NCI-H345 treated with DMSO at 0.1 percent for 48 hours (cell line): ENCODE data around the gene KRT14.
"Not testable (repeated sequence)": the region's sequence is repeated elsewhere in the genome, so short reads cannot be mapped to it uniquely, and the experiment has no call there.

Source experiments
- DNase-seq: peaks from one replicate; lab custom pipeline; 2025; ENCODE audit not compliant: unreplicated experiment; lab: John Stamatoyannopoulos, UW

Gene KRT14

DNA sequence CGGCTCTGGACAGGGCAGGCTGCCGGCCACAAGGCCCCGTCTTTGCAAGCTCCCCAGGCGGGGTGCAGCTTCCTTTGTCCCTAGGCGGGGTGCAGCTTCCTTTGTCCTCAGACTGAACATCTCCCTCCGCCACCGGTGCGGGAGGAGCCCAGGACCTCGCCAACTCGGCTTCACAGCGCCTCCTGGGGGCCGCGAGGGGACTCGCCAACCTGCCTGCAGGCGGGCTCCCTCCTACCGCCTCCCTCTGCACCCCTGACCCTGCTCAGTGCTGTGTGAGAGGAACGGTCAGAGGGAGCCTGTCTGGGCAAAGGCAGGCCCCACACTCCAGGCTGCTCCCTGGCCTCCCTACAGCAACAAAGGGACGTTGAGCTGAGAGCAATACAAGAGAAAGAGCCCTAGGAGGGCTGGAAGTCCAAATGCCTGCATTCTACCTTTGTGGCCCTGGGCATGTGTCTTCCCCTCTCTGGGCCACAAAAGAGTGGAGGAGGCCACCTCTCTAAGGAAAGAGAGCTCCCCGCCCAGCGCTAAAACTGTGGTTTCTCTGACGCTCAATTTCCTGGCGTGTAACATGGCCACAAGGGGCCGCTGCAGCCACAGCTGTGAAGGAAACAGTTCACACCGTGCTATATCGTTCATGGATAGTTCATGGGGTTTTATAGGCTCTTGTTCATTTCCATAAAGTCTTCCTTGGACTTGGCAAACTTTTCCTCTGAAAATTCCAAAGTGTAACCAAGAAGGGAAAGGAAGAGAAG, 37.7 kb downstream of the KRT14 start:
- DNase-seq = peak; percentile 55

DNA sequence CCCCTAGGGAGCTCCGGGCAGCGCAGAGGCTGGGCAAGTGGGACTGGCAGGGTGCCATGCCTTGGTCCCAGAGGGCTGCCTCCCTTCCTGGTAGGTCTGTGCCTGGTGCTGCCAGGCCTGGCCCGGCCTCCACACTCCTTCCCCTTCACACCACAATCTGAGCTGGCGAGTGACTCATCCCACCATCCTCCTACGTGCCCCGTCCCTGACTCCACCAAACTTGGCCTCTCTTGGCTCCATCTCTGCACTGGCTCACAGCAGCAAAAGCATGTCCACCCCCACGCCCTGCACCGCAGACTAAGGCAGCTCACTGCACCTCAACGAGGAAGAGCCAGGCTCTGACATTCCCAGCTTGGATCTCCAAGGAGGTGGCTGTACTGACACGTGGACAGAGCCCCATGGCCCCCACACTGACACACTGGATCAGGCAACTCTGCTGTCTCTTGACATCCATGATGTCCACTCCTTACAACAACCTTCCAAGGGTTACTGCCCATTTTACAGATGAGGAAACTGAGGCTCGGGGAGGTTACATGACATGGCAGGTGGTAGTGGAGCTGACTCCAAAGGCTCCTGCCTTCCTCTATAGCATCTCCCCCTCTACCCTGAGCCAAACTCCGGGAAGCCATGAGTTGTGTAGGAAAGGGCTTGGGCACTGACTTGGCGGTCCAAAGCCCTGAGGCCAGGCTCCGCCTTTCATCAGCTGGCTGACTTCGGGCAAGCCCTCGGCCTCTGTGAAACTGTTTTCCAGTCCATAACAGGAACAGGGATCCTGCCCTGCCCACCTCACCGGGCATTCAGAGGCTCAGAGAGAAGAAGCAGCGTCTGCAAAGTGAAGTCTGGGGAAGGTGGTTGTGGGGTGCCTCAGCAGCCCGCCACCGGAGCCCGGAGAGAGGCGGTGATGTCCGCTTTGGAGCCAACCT, 38.5 kb downstream of the KRT14 start:
- DNase-seq = no peak

DNA sequence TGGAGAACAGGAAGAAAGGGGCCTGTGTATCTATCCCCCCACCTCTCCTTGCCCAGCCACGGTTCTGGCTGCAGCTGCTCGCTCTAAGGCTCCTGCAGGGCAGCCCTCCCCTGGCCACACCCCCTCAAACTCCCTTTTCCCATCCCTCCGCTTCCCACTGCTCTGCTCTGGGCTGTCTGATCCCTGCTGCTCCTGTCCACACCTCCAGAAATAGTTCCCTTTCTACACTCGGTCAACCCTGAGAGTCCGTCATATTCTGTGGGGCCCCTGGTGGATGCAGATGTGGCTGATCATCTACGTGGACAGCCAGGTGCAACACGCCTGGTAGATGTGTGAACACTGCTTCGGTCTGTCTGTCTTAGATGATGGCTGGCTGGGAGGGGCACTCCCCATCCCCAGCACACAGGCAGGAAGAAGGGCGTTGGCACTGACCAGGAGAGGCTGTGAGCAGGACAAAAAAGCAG, 39.3 kb downstream of the KRT14 start:
- DNase-seq = no peak

DNA sequence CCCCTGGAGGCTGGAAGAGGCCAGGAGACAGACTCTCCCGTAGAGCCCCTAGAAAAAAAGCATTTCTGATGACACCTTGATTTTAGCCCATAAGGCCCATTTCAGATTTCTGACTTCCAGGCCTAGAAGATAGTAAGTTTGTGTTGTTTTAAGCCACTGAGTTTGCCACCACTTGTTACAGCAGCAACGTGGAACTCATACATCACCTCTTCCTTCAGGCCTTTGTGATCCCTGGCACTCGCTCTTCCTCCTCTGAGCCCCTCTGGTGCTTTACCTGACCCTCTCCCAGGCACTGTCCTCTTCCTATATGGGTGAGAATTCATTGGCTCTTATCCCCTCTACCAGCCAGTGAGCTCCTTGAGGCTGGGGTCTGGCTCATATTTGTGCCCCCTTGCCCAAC, 39.9 kb downstream of the KRT14 start:
- DNase-seq = no peak

DNA sequence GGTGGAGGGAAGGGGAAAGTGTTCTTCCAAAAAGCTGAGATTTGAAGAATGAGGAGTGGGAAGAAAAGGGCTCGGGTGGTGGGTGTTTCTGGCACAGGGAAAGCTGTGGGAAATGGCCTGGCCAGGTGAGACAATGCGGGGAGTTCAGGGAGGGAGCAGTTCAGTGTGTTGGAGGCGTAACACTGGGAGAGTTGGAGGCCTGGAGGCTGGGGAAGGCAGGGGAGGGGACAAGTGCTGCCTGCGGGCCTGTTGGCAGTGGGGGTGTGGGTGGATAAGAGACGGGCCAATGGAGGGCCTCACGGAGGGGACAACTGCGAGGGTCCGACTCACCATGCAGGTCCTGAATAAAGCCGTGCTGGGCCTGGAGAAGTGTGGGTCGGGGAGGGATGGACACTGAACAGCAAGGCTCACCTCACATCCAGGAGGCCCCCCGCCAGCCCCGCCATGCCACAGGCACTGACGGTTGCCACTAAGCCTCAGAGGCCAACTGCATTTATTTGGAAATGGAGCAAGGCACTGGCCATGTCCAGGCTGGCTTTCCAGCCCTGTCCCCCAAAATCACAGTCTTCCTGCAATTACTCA, 40.8 kb downstream of the KRT14 start:
- no peak for DNase-seq

DNA sequence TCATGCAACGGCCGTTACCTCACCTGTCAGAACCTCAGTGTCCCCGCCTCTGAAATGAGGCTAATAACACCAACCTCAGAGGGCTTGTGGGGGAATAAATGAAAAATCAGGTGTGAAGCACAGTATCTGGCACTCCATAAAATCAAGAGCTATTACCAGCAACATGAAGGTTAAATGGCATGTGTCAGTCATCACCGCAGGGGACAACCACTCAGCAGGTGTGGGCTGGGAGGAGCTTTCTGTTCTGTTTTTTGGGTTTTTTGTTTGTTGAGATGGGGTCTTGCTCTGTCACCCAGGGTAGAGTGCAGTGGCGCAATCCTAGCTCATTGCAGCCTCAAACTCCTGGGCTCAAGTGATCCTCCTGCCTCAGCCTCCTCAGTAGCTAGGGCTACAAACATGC, 41.8 kb downstream of the KRT14 start:
- no peak for DNase-seq

DNA sequence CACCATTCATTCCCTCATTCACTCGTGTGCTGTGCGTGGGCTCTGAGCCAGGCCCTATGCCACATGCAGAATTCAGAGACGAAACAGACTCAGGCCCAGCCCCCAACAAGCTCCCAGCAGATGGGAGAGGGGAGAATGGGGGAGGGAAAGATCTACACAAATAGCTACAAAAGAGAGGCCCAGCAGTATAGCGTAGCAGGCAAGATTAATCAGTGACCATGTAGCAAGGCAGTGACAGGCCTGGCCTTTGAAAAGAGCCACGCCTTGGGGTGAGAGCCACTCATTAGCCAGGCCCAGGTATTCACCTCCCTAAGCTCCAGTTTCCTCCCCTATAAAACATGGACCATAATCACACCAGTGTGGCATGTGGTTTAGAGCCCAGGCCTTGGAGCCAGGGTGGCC, 42.2 kb downstream of the KRT14 start:
- DNase-seq = no peak

DNA sequence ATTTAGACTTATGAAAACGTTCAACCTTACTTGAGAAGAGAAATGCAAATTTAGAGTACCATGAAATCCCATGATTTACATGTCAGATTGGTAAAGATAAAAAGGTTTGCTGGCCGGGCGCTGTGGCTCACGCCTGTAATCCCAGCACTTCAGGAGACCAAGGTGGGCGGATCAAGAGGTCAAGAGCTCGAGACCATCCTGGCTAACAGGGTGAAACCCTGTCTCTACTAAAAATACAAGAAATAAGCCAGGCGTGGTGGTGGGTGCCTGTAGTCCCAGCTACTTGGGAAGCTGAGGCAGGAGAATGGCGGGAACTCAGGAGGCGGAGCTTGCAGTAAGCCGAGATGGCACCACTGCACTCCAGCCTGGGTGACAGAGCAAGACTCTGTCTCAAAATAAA, 43.9 kb downstream of the KRT14 start:
- not testable (repeated sequence) for DNase-seq

DNA sequence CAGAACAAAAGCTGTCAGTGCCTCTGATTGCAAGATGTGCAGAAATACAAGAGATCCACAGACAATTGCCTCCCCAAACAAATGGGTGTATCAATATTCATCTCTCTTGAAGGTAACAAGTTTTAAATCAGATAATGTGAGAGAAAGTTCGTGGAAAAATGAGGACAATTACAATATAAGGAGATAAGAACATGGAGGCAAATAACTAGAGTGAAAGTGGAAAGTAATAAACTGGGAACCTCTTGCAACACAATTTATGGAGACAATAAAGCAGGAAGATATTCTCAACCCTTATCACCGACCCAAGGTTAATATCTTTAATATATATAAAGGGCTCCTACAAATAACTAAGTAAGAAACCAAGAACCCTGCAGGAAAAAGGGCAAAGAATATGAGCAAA, 44.3 kb downstream of the KRT14 start:
- no peak for DNase-seq

DNA sequence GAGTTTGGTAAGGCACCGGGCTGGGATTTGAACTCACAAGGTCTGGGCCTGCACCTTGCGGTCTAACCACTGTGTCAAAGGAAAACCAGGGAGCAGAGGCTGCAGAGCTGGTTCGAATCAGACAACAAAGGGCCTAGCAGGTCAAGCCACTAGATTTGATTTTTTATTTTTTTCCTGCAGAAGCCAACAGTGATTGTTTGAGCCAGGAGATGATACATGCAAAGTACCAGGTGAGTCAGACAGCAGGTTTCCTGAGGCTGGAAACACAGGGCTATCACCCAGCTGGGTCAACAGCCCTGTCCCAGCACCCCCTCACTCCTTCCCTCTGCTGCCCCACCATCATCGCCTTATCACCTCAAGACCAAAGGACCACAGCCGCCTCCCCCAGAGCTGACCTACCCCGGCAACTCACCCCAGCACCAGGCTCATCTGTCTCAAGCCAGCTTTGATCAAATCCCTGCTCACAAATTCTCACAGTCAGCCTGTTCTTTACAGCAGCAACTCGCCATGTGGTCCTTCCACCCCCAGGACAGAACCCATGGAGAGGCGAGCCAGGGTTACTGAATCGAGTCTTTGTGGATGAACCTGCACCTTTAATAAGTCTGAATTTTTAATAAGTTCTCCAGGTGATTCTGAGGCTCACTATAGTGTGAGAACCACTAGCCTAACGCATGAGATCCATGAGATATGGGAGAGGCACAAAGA, 45.6 kb downstream of the KRT14 start:
- no peak for DNase-seq

DNA sequence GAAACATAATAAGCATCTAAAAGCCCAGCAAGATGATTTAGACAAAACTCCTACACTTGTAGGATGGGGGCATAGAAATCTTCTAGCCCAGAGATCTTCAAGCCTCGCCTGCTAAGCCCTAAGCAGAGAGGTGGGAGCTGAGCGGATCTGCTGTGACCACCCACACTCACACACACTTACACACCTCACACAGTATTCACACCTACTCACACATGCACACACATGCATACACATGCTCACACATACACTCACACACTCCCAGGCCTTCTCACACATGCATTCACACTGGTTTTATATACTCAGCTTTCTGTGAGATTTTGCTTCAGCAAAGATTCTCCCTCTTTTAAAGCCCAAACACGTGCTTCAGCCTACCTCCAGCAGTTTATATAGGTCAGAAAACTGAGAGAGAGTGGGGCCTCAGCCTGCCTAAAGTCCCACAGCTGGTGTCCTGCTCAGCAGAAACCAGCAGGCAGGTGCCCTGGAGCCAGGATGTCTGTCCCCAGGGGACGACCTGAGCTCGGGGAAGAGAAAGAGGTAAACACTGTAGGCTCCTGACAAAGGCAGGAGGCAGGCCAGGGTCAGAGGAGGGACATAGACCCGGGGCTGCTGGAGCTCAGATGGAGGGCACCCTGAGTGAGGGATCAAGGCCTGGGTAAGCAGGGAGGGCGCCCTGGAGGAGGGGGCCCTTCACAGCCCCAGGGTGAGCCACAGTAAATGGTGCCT, 46.6 kb downstream of the KRT14 start:
- DNase-seq = no peak

DNA sequence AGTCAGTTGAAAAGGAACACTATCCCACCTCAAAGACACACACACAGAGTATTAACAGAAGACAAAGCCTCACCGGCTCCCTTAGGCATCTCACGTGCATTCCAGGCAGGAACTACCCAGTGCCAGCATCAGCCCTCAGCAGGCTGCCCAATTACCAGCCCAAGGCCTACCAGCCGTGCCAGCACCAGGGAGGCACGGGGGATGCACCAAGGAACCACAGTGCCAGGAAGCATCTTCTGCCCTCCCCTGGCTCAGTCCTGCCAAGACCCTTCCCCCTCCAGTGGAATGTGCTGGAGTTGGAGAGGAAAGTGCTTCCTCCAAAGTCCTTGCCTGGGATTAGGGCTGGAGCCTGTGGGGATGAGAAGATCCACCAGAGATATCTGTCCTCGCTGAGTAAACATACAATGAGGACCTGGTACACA, 47.6 kb downstream of the KRT14 start:
- no peak for DNase-seq

DNA sequence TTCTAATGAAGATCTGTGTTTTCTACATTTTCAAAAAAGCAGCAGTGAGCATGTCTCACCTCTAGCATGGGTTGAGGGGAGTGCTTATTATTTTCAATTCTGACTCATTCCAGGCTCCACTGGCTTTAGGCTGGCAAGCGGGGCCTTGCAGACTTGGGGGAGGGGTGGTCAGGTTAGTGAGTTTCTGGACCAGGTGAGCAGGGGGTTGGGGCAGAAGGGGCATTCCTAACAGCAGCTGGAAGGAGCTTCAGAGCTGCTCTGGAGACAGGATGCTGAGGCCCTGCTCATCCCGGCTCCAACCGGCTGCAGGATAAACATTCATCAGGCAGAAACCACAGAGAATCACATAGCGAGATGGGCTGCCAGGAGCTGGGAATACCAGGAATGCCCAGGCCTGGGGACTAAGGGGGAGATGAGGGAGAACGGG, 48.1 kb downstream of the KRT14 start:
- DNase-seq = no peak

DNA sequence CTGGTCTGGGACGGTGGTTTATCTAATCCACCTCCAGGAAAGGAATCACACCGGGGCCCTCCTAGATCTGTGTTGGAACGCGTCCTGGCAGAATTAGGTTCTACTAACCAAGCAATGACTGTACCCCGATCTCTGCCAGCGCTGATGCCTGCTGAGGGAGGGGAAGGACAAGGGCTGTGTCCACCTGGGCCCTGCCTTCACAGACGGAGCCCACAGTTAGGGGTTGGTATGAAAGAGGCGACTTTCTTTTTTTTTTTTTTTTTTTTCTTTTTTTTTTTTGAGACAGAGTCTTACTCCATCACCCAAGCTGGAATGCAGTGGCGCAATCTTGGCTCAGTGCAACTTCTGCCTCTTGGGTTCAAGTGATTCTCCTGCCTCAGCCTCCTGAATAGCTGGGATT, 48.7 kb downstream of the KRT14 start:
- DNase-seq = no peak

DNA sequence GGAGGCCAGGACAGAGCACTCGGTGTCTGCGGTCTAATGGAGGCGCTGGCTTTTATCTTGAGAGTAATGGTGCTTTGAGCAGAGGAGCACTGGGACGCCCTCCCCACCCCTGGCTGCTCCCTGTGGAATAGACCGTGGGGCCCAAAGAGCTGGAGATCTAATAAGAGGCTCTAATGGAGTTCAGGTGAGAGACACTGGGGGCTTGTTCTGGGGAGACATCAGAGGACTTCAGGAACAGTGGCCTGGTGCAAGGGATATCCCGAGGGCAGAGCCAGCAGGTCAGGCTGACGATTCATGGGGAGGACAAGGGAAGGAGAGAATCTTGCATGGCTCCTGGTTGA, 49.1 kb downstream of the KRT14 start:
- DNase-seq = no peak

DNA sequence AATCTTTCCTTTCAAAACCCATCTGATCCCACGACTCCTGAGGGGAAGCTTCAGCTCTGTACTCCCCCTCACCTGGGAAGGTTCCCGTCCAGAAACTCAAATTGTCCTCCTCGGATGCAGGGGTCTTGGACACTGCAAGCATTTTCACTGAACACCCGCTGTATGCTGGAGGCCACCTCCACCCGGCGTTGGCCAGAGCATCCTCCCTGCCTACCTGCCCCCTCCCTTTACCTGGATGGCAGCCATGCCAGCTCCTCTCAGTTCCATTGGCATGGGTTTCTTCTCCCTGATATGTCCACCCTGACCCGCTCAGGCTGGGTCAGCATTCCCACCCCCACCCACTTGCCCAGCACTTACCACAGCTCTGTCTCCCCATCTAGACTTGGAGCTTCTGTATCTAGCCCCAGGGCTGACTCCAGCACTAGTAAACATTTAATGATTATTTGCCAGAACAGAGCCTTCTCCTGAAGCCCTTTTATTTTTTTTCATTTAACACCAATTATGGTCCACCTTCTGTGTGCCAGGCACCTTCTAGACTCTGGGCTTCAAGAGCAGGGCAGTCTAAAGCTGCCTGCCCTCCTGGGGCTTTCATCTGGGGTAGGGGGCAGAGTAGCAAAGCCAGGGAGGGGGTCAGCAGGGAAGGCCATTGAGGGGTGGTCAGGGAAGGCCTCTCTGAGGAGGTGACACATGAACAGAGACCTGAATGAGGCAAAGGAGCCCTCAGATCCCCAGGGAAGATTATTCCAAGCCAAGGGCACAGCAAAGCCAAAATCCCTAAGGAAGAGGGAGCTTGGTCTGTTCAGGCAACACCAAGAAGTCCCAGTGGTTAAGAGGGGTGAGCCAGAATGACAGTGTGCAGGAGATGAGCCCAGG, 49.7 kb downstream of the KRT14 start:
- DNase-seq = no peak

DNA sequence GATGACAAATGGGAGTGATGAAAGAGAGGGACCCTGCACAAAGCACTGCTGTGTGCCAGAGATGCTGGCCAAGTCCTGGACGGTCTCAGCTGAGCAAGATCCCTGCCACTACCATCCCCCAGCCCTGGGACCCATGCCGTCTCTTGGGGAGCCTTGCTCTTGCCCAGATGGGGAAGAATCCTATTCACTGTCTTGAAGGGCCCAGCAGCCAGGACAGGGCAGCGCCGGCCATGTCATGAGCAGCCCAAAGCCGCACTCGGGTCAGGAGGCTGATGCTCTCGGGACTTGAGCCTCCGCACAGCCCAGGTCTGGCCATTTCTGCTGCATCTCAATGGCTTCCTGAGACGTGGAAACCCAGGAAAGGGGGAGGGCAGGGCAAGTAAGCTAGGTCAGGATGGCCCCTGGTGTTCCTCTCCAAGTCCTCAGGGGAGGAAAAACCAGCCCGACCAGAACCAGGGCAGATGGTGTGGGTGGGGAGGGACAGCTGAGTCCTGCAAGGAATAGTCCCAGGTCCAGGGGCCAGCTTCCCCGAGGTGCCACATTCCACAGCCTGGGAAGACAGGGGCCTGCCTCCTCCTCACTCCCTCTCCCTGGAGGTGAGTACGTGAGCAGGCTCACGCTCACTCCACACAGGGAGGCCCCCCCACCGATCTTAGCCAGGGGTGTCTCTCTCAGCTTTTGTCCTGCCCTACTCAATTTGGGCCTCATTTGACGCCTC, 50.8 kb downstream of the KRT14 start:
- DNase-seq = no peak

DNA sequence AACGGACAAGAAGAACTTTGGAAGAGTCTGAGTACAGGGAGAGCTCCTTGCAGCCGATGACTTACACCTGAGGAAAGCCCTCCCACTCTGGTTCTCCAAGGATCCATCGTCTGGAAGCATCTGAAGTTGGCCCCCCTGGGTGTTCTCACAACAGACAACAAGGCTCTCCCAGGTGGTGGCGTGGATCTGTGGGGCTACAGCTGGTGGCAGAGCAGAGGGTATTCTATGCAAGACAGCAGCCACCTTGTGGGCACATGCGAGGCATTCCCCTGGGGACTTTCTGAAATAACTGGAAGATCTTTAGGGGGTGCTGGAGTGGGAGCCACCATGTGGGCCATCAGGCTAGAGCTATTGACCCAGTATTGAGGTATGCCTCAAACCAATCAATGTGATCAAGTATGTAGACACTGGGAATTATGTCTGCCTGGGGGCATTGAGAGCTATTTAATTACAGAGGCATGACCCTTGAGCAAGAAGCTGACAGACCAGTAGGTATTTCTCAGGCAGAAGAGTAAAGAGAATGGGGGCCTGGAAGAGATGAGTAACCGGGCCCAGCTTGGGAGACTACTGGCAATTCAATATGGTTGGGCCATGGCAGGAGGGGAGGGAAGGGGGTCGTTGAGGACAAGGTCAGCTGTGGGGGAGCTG, 51.7 kb downstream of the KRT14 start:
- no peak for DNase-seq

DNA sequence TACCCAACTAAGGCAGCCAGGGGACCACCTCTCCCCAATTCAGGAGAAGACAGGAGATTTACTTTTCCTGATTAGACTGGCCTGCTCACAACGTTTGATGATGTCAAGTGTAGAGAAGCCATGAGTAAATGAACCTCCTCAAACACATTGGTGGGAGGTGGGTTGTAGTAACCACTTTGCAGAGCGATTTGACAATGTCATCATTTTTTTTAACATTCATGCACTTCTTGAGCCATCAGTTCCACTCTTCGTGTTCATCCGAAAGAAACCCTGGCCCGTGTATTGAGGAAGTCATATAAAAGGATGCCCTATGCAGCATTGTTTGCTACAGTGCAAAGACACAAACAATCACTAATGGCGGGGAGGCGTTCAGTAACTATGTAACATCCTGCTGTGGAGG, 53.1 kb downstream of the KRT14 start:
- DNase-seq = no peak
